B cell (primary cell): ENCODE results near the gene CNOT1. TPM values are rescaled to one million over a fixed set of nuclear protein-coding genes. Genes with fewer than 3 reads are reported as not detected.

Experiments used
- ATAC-seq: fragments of 200-7000 bp; cut with Tn5 transposase; one replicate; pipeline ENCODE4 v1.10.0; 2021; ENCODE audit warnings: low read depth, mild to moderate bottlenecking, moderate number of reproducible peaks, moderate library complexity
- CTCF ChIA-PET: fragments of 350-600 bp; sonication (Branson Sonifier 250); formaldehyde crosslinking; loops from one replicate; lab custom pipeline; 2021; ENCODE audit warnings: antibody characterized with exemption, inconsistent platforms; lab: Charles Lee
- POLR2A ChIA-PET: fragments of 350-600 bp; sonication (Branson Sonifier 250); formaldehyde crosslinking; loops from one replicate; lab custom pipeline; 2021; ENCODE audit warnings: antibody characterized with exemption; lab: Charles Lee
- DNase-seq: peaks from one replicate; pipeline ENCODE4 v3.0.0; 2013
- H2AFZ ChIP-seq: 2 replicates; pipeline ENCODE4 v1.6.1; 2012; ENCODE audit warnings: mild to moderate bottlenecking, low read depth, low read length; ENCODE audit not compliant: insufficient read depth, poor library complexity, severe bottlenecking
- H3K27ac ChIP-seq, 2 donors: 1 replicate in 1 of 2; 2 replicates in 1 of 2; pipeline ENCODE4 v1.5.1; 2012 to 2013; ENCODE audit warnings: low read length in 2 of 2, mild to moderate bottlenecking in 2 of 2, moderate library complexity in 1 of 2
- H3K27me3 ChIP-seq, 4 experiments: fragments of 200-600 bp in 1 of 4; sonication (generic) in 1 of 4; replicated peaks in 1 of 4; 1 replicate in 2 of 4; 2 replicates in 2 of 4; pipeline versions ENCODE4 v1.6.1 to v1.7.0; 2013 to 2016; ENCODE audit warnings: low read length in 3 of 4, mild to moderate bottlenecking in 2 of 4, mixed read lengths in 1 of 4, moderate library complexity in 1 of 4; ENCODE audit not compliant: insufficient read depth in 4 of 4, control insufficient read depth in 3 of 4; ENCODE audit errors: control extremely low read depth in 1 of 4
- H3K36me3 ChIP-seq, 2 experiments: replicated peaks in 1 of 2; 1 replicate in 1 of 2; 2 replicates in 1 of 2; pipeline versions ENCODE4 v1.6.1 to v1.7.1; 2013; ENCODE audit warnings: low read length in 1 of 2; ENCODE audit not compliant: insufficient read depth in 2 of 2, control insufficient read depth in 1 of 2; ENCODE audit errors: control extremely low read depth in 1 of 2, extremely low read depth in 1 of 2
- H3K4me1 ChIP-seq, 2 donors: fragments of 200-600 bp in 1 of 2; sonication (generic) in 1 of 2; 1 replicate in 1 of 2; 2 replicates in 1 of 2; pipeline versions ENCODE4 v1.5.1 to v1.6.1; 2013 to 2017; ENCODE audit warnings: low read length in 2 of 2; ENCODE audit not compliant: control insufficient read depth in 2 of 2, insufficient read depth in 2 of 2
- H3K4me2 ChIP-seq: replicated peaks from 2 replicates; pipeline ENCODE3; 2012; ENCODE audit warnings: mild to moderate bottlenecking, low read depth, low read length; ENCODE audit not compliant: poor library complexity, severe bottlenecking
- H3K4me3 ChIP-seq, 5 experiments: fragments of 200-600 bp in 1 of 5; sonication (generic) in 1 of 5; 1 replicate in 3 of 5; 2 replicates in 2 of 5; pipeline versions ENCODE4 v1.5.1 to v1.7.0; 2011 to 2016; ENCODE audit warnings: low read length in 4 of 5, mild to moderate bottlenecking in 4 of 5, low read depth in 2 of 5, control low read depth in 1 of 5, moderate library complexity in 1 of 5; ENCODE audit not compliant: insufficient read depth in 1 of 5; ENCODE audit errors: control extremely low read depth in 1 of 5, extremely low read depth in 1 of 5
- H3K79me2 ChIP-seq: fragments of 200-600 bp; sonication (generic); one replicate; pipeline ENCODE4 v1.6.0; 2016; ENCODE audit warnings: low read length; ENCODE audit not compliant: control insufficient read depth, insufficient read depth
- H3K9ac ChIP-seq: fragments of 200-600 bp; sonication (generic); 2 replicates; pipeline ENCODE4 v1.6.1; 2017; ENCODE audit warnings: mild to moderate bottlenecking, low read length, moderate library complexity
- H3K9me3 ChIP-seq, 3 donors: one replicate each; pipeline versions ENCODE4 v1.6.1 to v1.7.1; 2013; ENCODE audit warnings: low read length in 2 of 3; ENCODE audit not compliant: control insufficient read depth in 2 of 3, insufficient read depth in 1 of 3; ENCODE audit errors: control extremely low read depth in 1 of 3
- H4K20me1 ChIP-seq: 2 replicates; pipeline ENCODE4 v1.6.0; 2012; ENCODE audit warnings: mild to moderate bottlenecking, low read length; ENCODE audit not compliant: insufficient read depth, control insufficient read depth, poor library complexity, severe bottlenecking
- H3K27ac Mint-ChIP-seq: one replicate; pipeline ENCODE4 v1.8.0; 2021; ENCODE audit warnings: mixed read lengths
- H3K27me3 Mint-ChIP-seq: one replicate; pipeline ENCODE4 v1.8.0; 2021; ENCODE audit warnings: mixed read lengths
- H3K4me1 Mint-ChIP-seq: one replicate; pipeline ENCODE4 v1.8.0; 2021; ENCODE audit warnings: mixed read lengths
- H3K4me3 Mint-ChIP-seq: one replicate; pipeline ENCODE4 v1.8.0; 2021; ENCODE audit warnings: mixed read lengths
- H3K9me3 Mint-ChIP-seq: one replicate; pipeline ENCODE4 v1.8.0; 2022; ENCODE audit warnings: mixed read lengths; ENCODE audit not compliant: insufficient read depth
- EZH2 ChIP-seq: IDR thresholded peaks from 2 replicates; pipeline ENCODE4 v1.6.1; 2012; ENCODE audit warnings: borderline replicate concordance, low read depth, mild to moderate bottlenecking, moderate library complexity, low read length; ENCODE audit not compliant: insufficient read depth, poor library complexity, severe bottlenecking
- WGBS: methylation state at CpG from one replicate; pipeline ENCODE4 v1.1.5; 2013; ENCODE audit warnings: missing lambda C conversion rate; ENCODE audit not compliant: insufficient coverage; 5-methylcytosine and 5-hydroxymethylcytosine counted together
- intact Hi-C: fragments of 100-400 bp; cut with micrococcal nuclease; formaldehyde crosslinking; loops from one replicate; pipeline ENCODE4 v1.10.0; 2022
- polyA plus RNA-seq: library from polyadenylated mRNA; depleted of rRNA; stranded (reverse); fragments of >200 nt; gene quantifications from 2 replicates; pipeline ENCODE4 v1.2.3, GENCODE V29; 2012
- total RNA-seq, 2 donors: library from RNA; stranded (reverse); fragments of 120-200 nt in 1 of 2; gene quantifications; 1 replicate in 1 of 2; 2 replicates in 1 of 2; pipeline versions ENCODE4 v1.2.3 to v1.2.4, GENCODE V29; 2013 to 2022
- TF ChIP-seq, protein P1 (sequence below): fragments of 200-600 bp; IDR thresholded peaks from one replicate; pipeline ENCODE4 v1.8.0; 2022; ENCODE audit warnings: antibody characterized with exemption, mild to moderate bottlenecking

The CNOT1 gene
- total and polyA plus RNA-seq, 2 donors (not counting 1 experiment from before 2014, with no cell fraction given): 211 to 268 TPM

DNA sequence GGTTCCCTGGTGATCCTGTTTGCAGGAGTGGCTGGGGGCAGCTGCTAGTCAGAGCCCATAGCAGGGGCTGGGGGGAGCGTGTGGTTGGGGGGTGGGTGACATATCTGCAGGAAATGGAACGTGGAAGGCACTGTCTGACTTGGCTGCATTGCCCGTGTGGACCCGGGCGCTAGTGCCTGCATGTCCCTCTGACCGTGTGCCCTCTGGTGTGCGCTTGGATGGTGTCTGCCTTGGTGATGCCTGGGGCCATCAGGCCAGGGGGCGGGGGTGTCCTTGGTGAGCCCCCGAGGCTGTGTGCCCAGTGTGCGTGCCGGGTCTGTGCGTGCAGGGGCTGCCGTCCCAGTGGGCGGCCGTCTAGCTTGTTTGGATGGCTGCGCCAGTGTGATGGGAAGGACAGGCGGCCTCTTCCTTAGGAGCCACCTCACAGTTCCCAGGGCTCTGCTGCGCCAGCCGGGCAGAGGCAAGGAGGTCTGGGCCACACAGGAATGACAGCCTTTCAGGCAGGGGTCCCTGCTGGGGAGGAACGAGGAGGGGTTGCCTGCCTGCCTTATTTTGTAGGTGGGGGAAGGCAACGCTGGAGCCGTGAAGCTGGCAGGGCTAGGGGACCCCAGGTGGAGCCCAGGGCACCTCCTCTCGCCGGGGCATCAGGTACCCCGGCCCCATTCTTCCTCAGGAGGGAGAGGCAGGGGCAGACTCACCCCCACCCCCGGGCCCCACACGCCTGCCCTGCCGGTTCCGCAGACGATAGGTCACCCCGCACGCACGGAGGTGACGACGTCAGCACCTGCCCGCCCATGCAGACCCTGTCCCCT is 129.0 kb downstream of the CNOT1 start:
- Histone ChIP-seq H3K4me1 (peaks cover 23 to 25% of the 10 kb centered on the region in 2 donors), H3K9me3 (peaks cover 0 to 12% (median 0%) of the 10 kb centered on the region in 3 donors), H3K27ac (no peak overlapping the region), H3K36me3 (no peaks in the 10 kb centered on the region), H3K4me2 (peak overlapping the region; percentile 98), H3K79me2 (no peaks in the 10 kb centered on the region), H3K27me3 (peaks cover 0 to 47% (median 17%) of the 10 kb centered on the region in 4 experiments), H4K20me1 (no peaks in the 10 kb centered on the region), H3K9ac (peak overlapping the region; percentile 71), H3K4me3 (peak overlapping the region in 4 of 5 experiments; percentile 55 to 73 (median 58)), H2AFZ (peak overlapping the region; percentile 75)
- intact Hi-C loops: loop anchor here (1.0 kb wide), 1 partner anchor 15 kb away; the partner anchor contains the start of gene SETD6
- ChIA-PET CTCF (interaction anchor here (0.8 to 1.9 kb wide), 4 partner anchors 11 to 164 kb away, joined by 3 to 4 read pairs (median 3); no protein-coding TSS in a partner anchor), POLR2A (no interaction called here)
- no peak overlapping the region for H3K27ac Mint-ChIP-seq
- peak overlapping the region; percentile 89 for H3K4me3 Mint-ChIP-seq
- DNase-seq (no peak), ATAC-seq (peak; percentile 9)
- TF ChIP-seq, protein P1, sequence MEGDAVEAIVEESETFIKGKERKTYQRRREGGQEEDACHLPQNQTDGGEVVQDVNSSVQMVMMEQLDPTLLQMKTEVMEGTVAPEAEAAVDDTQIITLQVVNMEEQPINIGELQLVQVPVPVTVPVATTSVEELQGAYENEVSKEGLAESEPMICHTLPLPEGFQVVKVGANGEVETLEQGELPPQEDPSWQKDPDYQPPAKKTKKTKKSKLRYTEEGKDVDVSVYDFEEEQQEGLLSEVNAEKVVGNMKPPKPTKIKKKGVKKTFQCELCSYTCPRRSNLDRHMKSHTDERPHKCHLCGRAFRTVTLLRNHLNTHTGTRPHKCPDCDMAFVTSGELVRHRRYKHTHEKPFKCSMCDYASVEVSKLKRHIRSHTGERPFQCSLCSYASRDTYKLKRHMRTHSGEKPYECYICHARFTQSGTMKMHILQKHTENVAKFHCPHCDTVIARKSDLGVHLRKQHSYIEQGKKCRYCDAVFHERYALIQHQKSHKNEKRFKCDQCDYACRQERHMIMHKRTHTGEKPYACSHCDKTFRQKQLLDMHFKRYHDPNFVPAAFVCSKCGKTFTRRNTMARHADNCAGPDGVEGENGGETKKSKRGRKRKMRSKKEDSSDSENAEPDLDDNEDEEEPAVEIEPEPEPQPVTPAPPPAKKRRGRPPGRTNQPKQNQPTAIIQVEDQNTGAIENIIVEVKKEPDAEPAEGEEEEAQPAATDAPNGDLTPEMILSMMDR: no peak
- TF ChIP-seq EZH2: no peak
- WGBS: 8% methylated on average over 36 of the region's 36 CpGs
- no peaks in the 10 kb centered on the region for H3K9me3 Mint-ChIP-seq
- H3K4me1 Mint-ChIP-seq: peaks cover 22% of the 10 kb centered on the region
- peaks cover 23% of the 10 kb centered on the region for H3K27me3 Mint-ChIP-seq
